ENCODE results near the gene IP6K2. TPM values are rescaled to one million over a fixed set of nuclear protein-coding genes. Genes with fewer than 3 reads are reported as not detected.
"Not testable (repeated sequence)": the region's sequence is repeated elsewhere in the genome, so short reads cannot be mapped to it uniquely, and the experiment has no call there.

IP6K2 gene
- total RNA-seq, 2 experiments from 2014 or later = 39.4 to 48.3 TPM

DNA sequence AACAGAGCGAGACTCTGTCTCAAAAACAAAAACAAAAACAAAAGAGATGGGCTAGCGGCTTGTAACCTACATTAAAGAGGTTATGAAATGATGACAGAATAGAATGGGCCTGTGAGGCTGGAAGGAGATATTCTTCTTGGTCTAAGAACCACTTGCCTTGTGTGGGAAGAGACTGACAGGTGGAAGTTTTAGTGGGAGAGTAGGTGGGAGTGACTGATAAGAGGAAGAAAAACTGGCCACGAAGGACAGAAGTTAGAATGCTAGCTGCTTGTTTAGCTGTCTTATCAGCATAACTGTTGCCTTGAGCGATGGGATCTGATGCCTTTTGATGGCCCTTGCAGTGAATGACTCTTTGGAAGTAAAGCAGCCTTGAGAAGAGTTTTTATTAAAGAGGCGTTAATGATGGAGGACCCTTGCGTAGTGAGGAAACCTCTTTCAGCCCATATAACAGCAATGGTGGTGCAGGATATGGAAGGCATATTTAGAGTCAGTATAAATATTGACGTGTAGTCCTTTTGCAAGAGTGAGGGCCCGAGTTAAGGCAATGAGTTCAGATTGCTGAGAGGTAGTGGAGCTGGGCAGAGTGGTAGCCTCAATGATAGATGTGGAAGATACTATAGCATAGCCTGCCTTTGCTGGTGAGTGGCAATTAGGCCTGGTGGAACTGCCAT lies 8.3 kb upstream of the IP6K2 start:
- ATAC-seq; H3K9me3 Mint-ChIP-seq (ENCODE audit: low read depth); DNase-seq; H3K4me1 Mint-ChIP-seq; H3K27me3 Mint-ChIP-seq; CTCF ChIA-PET; POLR2A ChIA-PET; intact Hi-C loops (cut with DNase I, micrococcal nuclease); H3K4me3 Mint-ChIP-seq; H3K27ac Mint-ChIP-seq; H3K36me3 Mint-ChIP-seq (ENCODE audit: low read depth): not testable (repeated sequence)

DNA sequence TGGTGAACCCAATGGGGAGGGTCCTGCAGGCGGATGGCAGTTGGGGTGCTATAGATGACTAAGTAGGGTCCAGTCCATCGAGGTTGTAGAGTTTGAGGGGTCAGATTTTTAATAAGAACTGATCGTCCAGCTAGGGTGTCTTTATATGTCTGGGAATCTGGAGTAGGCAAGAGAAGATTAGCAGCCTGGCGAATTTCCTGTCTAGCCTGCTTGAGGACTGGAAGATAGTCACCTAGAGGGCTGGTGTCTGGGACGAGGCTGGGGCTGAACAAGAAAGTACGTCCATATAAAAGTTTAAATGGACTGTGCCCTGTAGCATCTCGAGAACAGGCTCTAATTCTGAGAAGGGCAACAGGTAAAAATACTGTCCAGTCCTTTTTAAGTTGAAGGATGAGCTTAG lies 6.7 kb upstream of the IP6K2 start:
- intact Hi-C loops (cut with DNase I, micrococcal nuclease) = no loop called here
- no peak for DNase-seq
- H3K27me3 Mint-ChIP-seq = no peaks in the 10 kb centered on the region
- no peaks in the 10 kb centered on the region for H3K9me3 Mint-ChIP-seq (ENCODE audit: low read depth)
- H3K4me3 Mint-ChIP-seq = no peak overlapping the region
- no peaks in the 10 kb centered on the region for H3K36me3 Mint-ChIP-seq (ENCODE audit: low read depth)
- no peak for ATAC-seq
- no peak overlapping the region for H3K27ac Mint-ChIP-seq
- CTCF ChIA-PET = no interaction called here
- POLR2A ChIA-PET = no interaction called here
- H3K4me1 Mint-ChIP-seq = no peaks in the 10 kb centered on the region

GRCh38 chr3:48723293-48723692 lies 6.3 kb upstream of the IP6K2 start:
- CTCF ChIA-PET, H3K27ac Mint-ChIP-seq, ATAC-seq: not testable (repeated sequence)

GRCh38 chr3:48716508-48716981 lies 476 bp downstream of the IP6K2 start:
- H3K27ac Mint-ChIP-seq = peak overlapping the region; percentile 97
- ChIA-PET CTCF (interaction anchor here (0.7 to 1.9 kb wide), 11 partner anchors 8 to 291 kb away, joined by 3 to 10 read pairs (median 4); partner anchors contain the start of genes NCKIPSD and WDR6), POLR2A (interaction anchor here (0.6 to 1.6 kb wide), 11 partner anchors 10 to 1553 kb away, joined by 3 to 6 read pairs (median 4); partner anchors contain the start of genes IMPDH2, PFKFB4, QRICH1 and SETD2)
- no peaks in the 10 kb centered on the region for H3K27me3 Mint-ChIP-seq
- H3K4me3 Mint-ChIP-seq = peak overlapping the region; percentile 97
- ATAC-seq (no peak), DNase-seq (peak; percentile 51)
- intact Hi-C loops (cut with DNase I, micrococcal nuclease) = loop anchor here (2.0 to 5.0 kb wide), 6 partner anchors 30 to 1554 kb away; partner anchors contain the start of genes ATRIP (in 1 of the 2), GMPPB (in 1 of the 2) and SETD2 (in 1 of the 2)
- no peaks in the 10 kb centered on the region for H3K9me3 Mint-ChIP-seq (ENCODE audit: low read depth)
- peaks cover 32% of the 10 kb centered on the region for H3K36me3 Mint-ChIP-seq (ENCODE audit: low read depth)
- H3K4me1 Mint-ChIP-seq = peaks cover 35% of the 10 kb centered on the region

More at GRCh38 chr3:48723293-48723692, 6.3 kb upstream of the IP6K2 start:
- H3K4me3 Mint-ChIP-seq; H3K36me3 Mint-ChIP-seq (ENCODE audit: low read depth); intact Hi-C loops (cut with DNase I, micrococcal nuclease); POLR2A ChIA-PET; H3K4me1 Mint-ChIP-seq; H3K9me3 Mint-ChIP-seq (ENCODE audit: low read depth); H3K27me3 Mint-ChIP-seq; DNase-seq: not testable (repeated sequence)

- DNase-seq (no peak), ATAC-seq (no peak)
- Mint-ChIP-seq H3K4me3 (peak overlapping the region; percentile 97), H3K36me3 (ENCODE audit: low read depth) (peaks cover 35% of the 10 kb centered on the region), H3K27ac (peak overlapping the region; percentile 70), H3K9me3 (ENCODE audit: low read depth) (no peaks in the 10 kb centered on the region), H3K4me1 (peaks cover 45% of the 10 kb centered on the region), H3K27me3 (no peaks in the 10 kb centered on the region)
- ChIA-PET POLR2A (interaction anchor here (0.6 kb wide), 1 partner anchor 18 kb away, joined by 4 read pairs; no protein-coding TSS in a partner anchor), CTCF (interaction anchor here (0.7 to 1.4 kb wide), 4 partner anchors 21 to 273 kb away, joined by 3 to 5 read pairs (median 4); no protein-coding TSS in a partner anchor)
- intact Hi-C loops (cut with DNase I, micrococcal nuclease) = loop anchor here in 1 of 2 experiments (5.0 kb wide), 2 partner anchors 1007 to 1553 kb away; partner anchors contain the start of genes GMPPB and SETD2
These were observed 1.7 kb downstream of the IP6K2 start for GRCh38 chr3:48715174-48715800.

GRCh38 chr3:48711727-48712126 lies 5.3 kb downstream of the IP6K2 start:
- DNase-seq (no peak), ATAC-seq (peak; percentile 15)
- H3K4me3 Mint-ChIP-seq = no peak overlapping the region
- no peaks in the 10 kb centered on the region for H3K27me3 Mint-ChIP-seq
- CTCF ChIA-PET = interaction anchor here (1.1 to 1.6 kb wide), 4 partner anchors 8 to 26 kb away, joined by 3 to 5 read pairs (median 4); partner anchors contain the start of gene NCKIPSD
- H3K9me3 Mint-ChIP-seq (ENCODE audit: low read depth) = no peaks in the 10 kb centered on the region
- POLR2A ChIA-PET = interaction anchor here (0.7 kb wide), 1 partner anchor 1629 kb away, joined by 3 read pairs; no protein-coding TSS in a partner anchor
- peaks cover 64% of the 10 kb centered on the region for H3K4me1 Mint-ChIP-seq
- H3K27ac Mint-ChIP-seq = peak overlapping the region; percentile 32
- H3K36me3 Mint-ChIP-seq (ENCODE audit: low read depth) = peaks cover 45% of the 10 kb centered on the region
- intact Hi-C loops (cut with DNase I, micrococcal nuclease) = no loop called here

GRCh38 chr3:48709051-48709461 lies 8.0 kb downstream of the IP6K2 start:
- CTCF ChIA-PET = interaction anchor here (1.7 to 2.8 kb wide), 2 partner anchors 23 to 308 kb away, joined by 4 to 8 read pairs; partner anchors contain the start of gene NCKIPSD
- no peak overlapping the region for H3K4me3 Mint-ChIP-seq
- DNase-seq (no peak), ATAC-seq (no peak)
- H3K4me1 Mint-ChIP-seq = peaks cover 51% of the 10 kb centered on the region
- peak overlapping the region; percentile 65 for H3K27ac Mint-ChIP-seq
- peaks cover 44% of the 10 kb centered on the region for H3K36me3 Mint-ChIP-seq (ENCODE audit: low read depth)
- POLR2A ChIA-PET = interaction anchor here (0.6 kb wide), 1 partner anchor 31 kb away, joined by 4 read pairs; no protein-coding TSS in a partner anchor
- H3K9me3 Mint-ChIP-seq (ENCODE audit: low read depth) = no peaks in the 10 kb centered on the region
- no peaks in the 10 kb centered on the region for H3K27me3 Mint-ChIP-seq
- intact Hi-C loops (cut with DNase I, micrococcal nuclease) = no loop called here

DNA sequence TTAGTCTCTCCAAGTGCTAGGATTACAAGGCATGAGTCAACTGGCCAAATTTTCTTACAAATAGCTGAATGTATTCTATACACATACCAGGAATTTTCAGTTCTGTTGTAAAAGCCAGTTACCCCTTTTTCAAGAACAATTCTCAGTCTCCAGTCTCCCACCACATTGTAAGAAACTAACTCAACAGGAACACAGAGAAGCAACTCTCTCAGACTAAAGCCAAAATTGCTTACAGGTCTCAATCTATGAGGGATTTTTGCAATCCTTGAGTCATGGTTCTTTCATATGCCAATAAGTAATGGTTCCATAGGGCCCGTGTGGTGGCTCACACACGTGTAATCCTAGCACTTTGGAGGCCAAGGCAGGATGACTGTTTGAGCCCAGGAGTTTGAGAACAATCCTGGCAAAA lies 8.5 kb downstream of the IP6K2 start:
- ChIA-PET CTCF (interaction anchor here (0.8 to 2.8 kb wide), 4 partner anchors 8 to 308 kb away, joined by 3 to 8 read pairs (median 4); partner anchors contain the start of gene NCKIPSD), POLR2A (interaction anchor here (0.5 to 0.7 kb wide), 4 partner anchors 32 to 847 kb away, joined by 3 to 5 read pairs (median 4); no protein-coding TSS in a partner anchor)
- Mint-ChIP-seq H3K4me3 (no peak overlapping the region), H3K4me1 (peaks cover 51% of the 10 kb centered on the region), H3K27ac (peak overlapping the region; percentile 65), H3K36me3 (ENCODE audit: low read depth) (peaks cover 43% of the 10 kb centered on the region), H3K9me3 (ENCODE audit: low read depth) (no peaks in the 10 kb centered on the region), H3K27me3 (no peaks in the 10 kb centered on the region)
- peak; percentile 35 for DNase-seq
- intact Hi-C loops (cut with DNase I, micrococcal nuclease) = no loop called here
- peak; percentile 75 for ATAC-seq

- ChIA-PET CTCF (interaction anchor here (0.6 to 2.8 kb wide), 8 partner anchors 9 to 1638 kb away, joined by 3 to 8 read pairs (median 4); partner anchors contain the start of genes IP6K2 and NCKIPSD), POLR2A (interaction anchor here (1.9 kb wide), 1 partner anchor 10 kb away, joined by 5 read pairs; the partner anchor contains the start of gene IP6K2)
- Mint-ChIP-seq H3K27ac (no peak overlapping the region), H3K4me3 (no peak overlapping the region), H3K9me3 (ENCODE audit: low read depth) (no peaks in the 10 kb centered on the region), H3K4me1 (peaks cover 55% of the 10 kb centered on the region), H3K36me3 (ENCODE audit: low read depth) (peaks cover 42% of the 10 kb centered on the region), H3K27me3 (no peaks in the 10 kb centered on the region)
- intact Hi-C loops (cut with DNase I, micrococcal nuclease) = no loop called here
- DNase-seq (no peak), ATAC-seq (no peak)
These were observed 9.9 kb downstream of the IP6K2 start for GRCh38 chr3:48707157-48707556.

GRCh38 chr3:48702320-48702920 lies 14.6 kb downstream of the IP6K2 start:
- Mint-ChIP-seq H3K9me3 (ENCODE audit: low read depth) (no peaks in the 10 kb centered on the region), H3K36me3 (ENCODE audit: low read depth) (peaks cover 32% of the 10 kb centered on the region), H3K4me3 (no peak overlapping the region), H3K27me3 (no peaks in the 10 kb centered on the region), H3K27ac (peak overlapping the region; percentile 79), H3K4me1 (peaks cover 40% of the 10 kb centered on the region)
- ChIA-PET POLR2A (no interaction called here), CTCF (no interaction called here)
- intact Hi-C loops (cut with DNase I, micrococcal nuclease) = no loop called here
- DNase-seq (no peak), ATAC-seq (no peak)
